Peyer's patch (tissue), 4 donors: ENCODE data around the gene BEND7.

Experiments
- CTCF ChIP-seq, 6 experiments: fragments of 450-650 bp in 4 of 6; fragments of 200-600 bp in 2 of 6; sonication (generic) in 1 of 6; IDR thresholded peaks; one replicate each; pipeline ENCODE4 v1.5.1; 2017 to 2019; ENCODE audit warnings: antibody characterized with exemption in 6 of 6, mild to moderate bottlenecking in 3 of 6, moderate library complexity in 1 of 6
- POLR2A ChIP-seq, 2 donors: fragments of 450-650 bp; IDR thresholded peaks; one replicate each; pipeline ENCODE4 v1.5.1; 2017; ENCODE audit warnings: antibody characterized with exemption in 2 of 2, mild to moderate bottlenecking in 2 of 2, moderate library complexity in 2 of 2

DNA sequence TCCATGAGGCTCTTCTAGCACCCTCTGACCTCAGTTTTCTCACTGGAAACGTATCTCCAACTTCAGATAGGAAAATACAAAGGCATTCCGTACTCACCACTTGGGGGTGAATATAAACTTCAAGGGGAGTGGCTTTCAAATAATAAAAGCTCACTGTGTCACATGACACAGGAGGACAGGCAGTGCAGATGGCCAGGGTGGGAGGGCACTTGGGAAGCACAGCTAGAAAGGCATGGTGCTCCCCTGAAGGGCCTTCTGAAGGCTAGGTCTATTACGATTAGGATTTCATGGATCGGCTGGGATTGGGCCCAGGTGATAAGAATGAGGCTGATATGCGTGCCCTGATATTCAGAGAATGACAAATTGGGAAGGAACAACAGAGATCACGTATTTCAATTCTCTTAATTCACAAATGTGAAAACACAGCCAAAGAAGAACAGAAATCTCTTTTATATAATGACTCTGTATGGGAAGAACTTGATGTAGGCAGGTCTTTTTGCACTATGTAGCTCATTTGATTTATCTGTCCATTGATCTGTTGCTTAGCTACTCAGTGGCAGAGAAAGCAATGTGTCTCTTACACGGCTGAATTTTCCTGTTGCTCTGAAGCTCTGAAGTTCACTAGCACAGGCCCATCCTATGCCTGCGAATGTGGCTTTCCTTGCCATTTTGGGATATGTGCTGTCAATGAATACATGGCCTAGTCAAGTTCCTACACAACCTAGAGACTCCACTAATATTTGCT, 83.0 kb downstream of the BEND7 start:
- TF ChIP-seq CTCF (IDR thresholded peaks at IDR 0.05): no peak
- TF ChIP-seq POLR2A (IDR thresholded peaks at IDR 0.05): no peak
